Keratinocyte (primary cell): Measurements from ENCODE around the gene ZNF76.

Experiments used
- CTCF ChIP-seq, 3 experiments: IDR thresholded peaks in 1 of 3; conservative IDR thresholded peaks in 1 of 3; optimal IDR thresholded peaks in 1 of 3; 2 replicates in 2 of 3; 3 replicates in 1 of 3; pipeline versions ENCODE3 to v1.5.1; 2011; ENCODE audit warnings: low read length in 3 of 3, mild to moderate bottlenecking in 3 of 3, moderate library complexity in 2 of 3, control low read depth in 1 of 3, inconsistent platforms in 1 of 3; ENCODE audit not compliant: insufficient read depth in 2 of 3; ENCODE audit errors: extremely low read depth in 1 of 3
- EZH2 ChIP-seq: IDR thresholded peaks from one replicate; pipeline ENCODE4 v1.6.1; 2012; ENCODE audit warnings: inconsistent platforms, mild to moderate bottlenecking, low read length, moderate library complexity

GRCh38 chr6:35216851-35217811 is 42.4 kb upstream of the ZNF76 start:
- TF ChIP-seq CTCF (optimal IDR thresholded peaks at IDR 0.05 in 1 of 3, IDR thresholded peaks at IDR 0.05 in 1 of 3, conservative IDR thresholded peaks at IDR 0.05 in 1 of 3; ENCODE audit: extremely low read depth in 1 of 3, insufficient read depth in 2 of 3, low read length in 3 of 3): no peak
- no peak for TF ChIP-seq EZH2
